ENCODE results near the gene NPB.

Gene NPB

DNA sequence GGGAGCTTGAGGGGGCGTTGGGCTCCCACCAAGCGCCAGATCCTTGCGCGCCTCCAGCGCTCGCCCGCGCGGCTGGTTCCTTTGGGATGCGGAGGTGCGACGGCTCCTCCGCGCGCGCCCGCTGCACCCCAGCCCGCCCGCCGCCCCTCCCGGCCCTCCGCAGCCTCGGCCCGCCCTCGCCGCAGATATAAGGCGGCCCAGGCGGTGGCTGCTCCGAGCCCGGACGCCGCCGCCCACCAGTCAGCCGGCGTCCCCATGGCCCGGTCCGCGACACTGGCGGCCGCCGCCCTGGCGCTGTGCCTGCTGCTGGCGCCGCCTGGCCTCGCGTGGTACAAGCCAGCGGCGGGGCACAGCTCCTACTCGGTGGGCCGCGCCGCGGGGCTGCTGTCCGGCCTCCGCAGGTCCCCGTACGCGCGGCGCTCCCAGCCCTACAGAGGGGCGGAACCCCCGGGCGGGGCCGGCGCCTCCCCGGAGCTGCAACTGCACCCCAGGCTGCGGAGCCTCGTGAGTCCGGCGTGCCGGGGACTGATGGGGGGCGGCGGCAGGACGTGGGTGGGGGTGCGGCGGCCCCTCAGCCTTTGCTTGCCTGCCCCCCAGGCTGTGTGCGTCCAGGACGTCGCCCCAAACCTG, at the start of gene NPB:
Gene NPB, plus strand, starts transcription at position 216 of the 630 bp plus-strand sequence. Its CDS starts 40 bp downstream, at position 256.
- DNase-seq: no peak

DNA sequence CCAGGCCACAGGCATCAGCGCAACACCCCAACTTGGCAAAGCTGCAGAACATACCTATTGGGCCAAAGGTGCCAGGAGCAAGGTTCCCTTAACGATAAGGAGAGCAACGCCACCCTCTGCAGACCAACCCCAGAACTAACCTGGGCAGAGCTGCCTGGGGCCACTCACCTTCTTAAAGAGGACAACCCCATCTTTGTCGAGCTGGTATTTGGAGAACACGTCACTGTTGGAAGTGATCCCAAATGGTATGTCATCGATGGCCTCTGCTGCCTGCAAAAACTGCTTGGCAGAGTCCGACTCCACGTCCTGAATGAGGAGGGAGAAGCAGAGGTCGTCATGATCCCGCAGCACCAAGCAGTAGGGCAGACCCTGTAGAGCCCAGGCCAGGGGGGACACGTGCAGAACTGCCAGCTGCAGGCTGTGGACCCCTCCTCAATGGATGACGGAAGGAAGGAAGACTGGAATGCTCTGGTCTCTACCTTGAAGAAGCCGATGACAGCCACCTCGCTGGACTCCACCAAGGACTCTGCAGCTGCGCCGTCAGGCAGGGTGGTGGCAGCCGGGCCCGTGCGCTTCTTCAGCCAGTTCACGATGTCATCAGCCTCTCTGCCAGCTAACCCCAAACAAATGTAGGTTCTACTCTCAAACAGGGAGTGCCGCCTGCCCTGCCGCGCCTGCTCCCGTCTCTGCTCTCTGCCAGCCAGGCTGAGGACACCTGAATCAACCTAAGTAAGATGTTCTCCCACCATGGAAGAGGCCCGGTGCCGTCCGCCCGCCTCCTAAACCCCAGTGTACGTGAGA, 46.9 kb upstream of the NPB start:
- no peak for DNase-seq

DNA sequence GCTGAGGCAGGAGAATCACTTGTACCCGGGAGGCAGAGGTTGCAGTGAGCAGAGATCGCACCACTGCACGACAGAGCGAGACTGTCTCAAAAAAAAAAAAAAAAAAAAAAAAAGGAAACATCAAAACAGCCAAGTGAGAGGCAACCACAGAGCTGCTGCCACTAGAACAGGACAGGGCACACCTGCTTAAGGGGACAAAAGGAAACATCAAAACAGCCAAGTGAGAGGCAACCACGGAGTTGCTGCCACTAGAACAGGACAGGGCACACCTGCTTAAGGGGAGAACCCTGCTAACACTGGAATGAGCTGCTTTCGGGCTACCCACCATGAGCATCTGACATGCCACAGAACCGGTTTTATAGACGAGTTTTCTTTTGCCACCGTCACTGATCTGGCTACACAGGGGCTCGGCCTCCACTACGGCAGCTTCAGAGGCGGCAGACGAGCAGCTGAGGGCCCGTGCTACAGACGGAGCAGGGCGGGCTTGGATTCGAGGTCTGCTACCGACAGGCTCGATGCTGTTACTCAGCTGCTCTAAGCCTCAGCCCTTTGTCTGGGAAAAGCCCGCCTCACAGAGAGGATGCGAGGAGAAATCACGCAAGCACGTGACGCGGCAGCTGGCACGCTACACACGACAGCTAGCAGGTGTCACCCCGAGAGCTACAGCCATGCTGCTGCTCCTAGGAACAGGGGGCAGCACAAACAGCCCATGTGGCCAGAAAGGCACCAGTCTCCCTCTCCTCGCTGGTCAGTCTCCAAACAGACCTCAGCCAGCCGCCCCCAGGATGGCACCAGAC, 43.7 kb upstream of the NPB start:
- DNase-seq: no peak

DNA sequence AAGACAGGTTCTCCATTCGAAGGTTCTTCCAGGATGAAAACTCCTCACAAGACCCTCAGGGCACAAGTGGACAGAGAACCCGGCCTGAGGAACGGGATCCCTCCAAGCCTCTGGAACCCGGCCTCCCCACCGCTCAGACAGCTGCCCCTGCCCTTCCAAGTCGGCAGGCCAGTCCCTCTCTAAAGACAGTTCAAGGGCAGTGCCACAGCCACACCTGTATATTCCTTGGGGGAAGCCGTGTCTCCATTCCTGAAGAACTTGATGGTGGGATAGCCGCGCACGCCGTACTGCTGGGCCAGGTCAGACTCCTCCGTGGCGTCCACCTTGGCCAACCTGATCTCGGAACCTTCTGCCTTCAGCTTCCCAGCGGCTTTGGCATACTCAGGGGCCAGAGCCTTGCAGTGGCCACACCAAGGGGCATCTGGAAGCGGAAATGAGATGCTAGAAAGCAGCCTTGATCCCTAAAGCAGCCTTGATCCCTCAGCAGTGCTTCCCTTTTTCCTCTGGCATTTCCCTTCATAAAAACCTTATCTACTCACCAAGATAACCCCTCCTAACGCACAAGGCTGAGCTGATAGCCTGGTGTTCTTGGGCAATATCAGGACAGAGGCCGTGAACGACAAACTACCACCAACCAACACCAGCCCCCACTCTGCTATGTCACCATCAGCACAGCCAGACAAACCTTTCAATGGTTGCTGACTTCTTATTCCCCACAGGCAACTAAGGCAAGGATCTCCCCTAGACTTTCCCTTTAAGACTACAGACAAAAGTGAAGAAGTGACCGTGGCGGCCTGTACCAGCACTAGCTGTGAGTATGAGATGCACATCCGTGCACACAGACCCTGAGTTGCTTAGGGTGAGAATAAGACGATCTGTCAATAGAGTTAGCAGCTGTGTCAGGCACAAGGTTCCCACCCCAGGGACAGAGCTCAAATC, 42.8 kb upstream of the NPB start:
- DNase-seq: no peak

DNA sequence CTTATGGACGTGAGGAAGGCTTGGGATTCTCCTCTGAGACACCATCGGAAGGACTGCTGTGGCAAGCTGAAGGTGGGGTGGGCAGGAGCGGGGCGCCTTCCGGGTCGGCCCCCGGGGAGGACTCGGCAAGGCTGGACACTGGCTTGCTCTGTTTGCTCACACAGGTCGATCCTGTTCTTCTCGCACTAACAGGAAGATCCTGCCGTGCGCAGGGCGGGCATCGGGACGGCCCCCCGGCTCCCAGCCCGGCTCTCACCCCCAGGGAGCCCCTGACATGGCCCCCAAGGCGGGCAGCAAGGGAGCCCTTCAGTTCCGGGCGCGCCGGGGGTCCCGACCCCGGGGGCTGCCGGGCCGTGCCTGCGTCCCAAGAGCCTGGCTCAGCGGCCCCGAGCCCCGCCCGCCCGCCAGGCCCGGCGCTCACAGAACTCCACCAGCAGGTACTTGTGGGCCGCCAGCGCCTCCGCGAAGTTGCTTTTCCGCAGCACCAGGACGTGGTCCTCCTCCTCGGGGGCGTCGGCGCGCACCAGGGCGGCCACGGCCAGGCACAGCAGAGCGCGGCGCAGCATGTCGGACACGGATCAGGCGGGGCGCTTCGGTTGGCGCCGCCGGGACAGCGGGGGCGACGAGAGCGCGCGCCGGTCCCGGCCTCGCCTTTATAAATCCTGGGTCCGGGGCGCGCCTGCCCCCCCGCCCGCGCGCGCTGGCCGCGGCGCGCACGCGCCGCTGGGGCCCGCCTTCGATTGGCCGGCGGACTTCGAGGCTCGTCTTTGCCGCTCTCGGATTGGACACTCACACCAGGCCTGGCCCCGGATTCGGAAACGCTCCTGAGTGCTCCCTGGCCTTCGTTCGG, 41.9 kb upstream of the NPB start, which contains the start of gene P4HB:
Gene P4HB, minus strand, starts transcription at position 630 of the 850 bp plus-strand sequence. Its CDS starts 64 bp downstream, at position 566.
- DNase-seq: no peak

DNA sequence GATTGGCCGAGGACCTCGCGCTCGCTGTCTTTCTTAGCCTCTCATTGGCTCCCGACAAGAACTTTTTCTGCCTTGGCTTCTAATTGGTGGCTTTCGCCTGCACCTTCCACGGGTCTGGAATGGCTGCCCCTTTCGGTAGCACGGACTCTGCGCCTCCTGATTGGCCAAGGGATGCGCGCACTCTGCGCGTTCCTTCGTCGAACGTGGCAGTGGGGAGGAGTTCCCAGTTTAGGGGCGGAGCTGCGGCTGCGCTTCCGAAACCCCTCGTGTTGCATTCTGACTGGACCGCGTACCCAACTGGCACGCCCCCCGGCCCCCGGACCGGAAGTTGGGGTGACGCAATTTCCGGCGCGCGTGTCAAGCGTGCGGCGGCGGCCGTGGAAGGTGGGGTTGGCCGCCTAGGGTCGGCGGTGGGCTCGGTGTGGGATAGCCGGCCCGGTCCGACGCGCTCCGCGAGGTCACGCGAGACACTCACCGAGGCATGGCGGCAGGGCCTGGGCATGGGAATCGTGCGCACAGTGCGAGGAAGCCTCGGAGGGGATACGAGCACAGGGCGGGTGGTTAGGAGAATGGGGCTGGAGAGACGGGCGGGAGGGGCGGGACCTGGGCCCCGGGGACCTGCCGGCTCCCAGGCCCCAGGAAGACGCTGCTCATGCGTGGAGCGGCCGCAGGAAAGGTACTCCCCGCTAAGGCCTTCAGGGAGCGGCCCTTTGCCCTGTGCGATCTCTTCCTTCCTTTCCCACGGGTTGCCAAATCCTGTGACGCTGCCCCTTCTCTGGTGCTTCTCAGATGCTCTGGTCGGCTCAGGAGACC, 41.1 kb upstream of the NPB start:
- DNase-seq: peak; percentile 99

DNA sequence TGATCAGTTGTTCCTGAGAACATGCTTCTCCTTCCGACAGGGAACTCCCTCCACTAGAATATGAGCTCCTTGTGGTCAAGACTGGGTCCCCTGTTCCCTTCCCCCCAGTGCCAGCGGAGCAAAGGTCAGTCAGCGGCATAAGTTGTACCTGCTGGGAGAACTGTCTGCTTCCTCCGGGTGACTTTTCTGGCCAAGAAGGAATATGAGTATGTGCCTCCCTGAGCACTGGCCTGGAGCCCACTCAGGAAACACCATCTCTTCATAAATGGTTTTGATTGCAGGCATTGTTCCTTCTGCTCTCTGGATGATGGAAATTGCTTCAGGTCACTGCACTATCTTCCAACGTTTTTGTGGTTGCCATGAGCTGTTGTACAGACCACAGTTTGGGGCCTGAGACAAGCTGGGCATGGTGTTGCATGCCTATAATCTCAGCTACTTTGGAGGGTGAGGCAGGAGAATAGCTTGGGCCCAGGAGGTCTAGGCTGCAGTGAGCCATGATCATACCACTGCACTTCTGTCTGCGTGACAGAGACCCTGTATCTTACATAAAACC, 38.8 kb upstream of the NPB start:
- no peak for DNase-seq

DNA sequence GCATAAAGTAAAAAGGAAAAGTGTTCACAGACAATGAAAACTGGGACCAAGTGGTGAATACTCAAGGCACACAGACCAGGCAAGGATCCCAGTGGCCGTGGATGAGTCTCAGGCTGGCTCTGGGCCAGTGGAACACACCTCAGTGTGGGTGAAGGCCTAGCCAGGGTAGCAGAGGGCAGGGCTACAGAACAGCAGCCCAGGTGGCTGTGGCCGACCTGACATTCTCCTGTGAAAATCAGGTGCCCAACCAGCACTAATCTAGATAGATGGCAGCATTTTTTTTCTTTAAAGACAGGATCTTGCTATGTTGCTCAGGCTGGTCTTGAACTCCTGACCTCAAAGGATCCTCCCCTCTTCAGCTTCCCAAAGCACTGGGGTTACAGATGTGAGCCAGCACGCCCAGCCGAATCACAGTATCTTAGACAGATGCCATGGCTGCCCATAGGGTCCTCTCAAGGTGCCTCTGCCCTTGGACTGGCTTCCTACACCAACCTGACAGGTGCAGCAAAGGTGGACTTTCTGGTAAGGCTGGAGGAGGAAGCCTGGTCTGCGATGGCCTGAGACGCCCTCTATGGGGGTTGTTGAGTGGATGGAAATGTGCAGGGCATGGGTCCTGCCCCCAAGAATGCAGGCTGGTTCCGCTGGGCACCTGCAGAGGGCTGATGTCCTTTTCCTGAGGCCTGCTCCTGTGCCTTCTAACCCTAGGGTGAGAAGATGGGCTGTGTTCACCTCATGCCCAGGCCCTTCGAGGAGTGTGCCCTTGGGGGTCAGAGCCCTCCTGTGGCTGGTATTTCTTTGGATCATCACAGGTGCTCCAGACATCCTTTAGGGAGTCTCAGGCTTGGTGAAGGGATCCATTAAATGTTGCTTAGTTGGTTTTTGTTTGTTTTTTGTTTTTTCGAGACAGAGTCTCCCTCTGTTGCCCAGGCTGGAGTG, 37.9 kb upstream of the NPB start:
- DNase-seq: no peak

DNA sequence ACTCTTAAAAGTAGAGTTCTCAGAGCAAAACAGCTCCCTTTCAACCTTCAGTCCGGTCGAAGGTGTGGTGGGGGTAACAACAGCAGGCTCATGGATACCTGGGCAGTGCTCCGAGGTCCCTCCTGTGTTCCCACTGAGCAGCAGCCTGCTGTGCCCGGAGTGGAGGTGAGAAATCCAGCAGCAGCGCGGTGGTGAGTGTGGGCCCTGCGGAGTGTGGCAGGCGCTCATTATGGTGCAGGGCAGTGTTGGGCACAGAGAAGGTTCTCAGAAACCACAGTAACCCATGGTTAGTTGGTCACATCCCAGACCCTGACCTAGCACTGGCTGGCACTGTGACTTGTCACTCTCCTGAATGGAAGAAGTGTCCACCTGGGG, 36.7 kb upstream of the NPB start:
- DNase-seq: no peak

DNA sequence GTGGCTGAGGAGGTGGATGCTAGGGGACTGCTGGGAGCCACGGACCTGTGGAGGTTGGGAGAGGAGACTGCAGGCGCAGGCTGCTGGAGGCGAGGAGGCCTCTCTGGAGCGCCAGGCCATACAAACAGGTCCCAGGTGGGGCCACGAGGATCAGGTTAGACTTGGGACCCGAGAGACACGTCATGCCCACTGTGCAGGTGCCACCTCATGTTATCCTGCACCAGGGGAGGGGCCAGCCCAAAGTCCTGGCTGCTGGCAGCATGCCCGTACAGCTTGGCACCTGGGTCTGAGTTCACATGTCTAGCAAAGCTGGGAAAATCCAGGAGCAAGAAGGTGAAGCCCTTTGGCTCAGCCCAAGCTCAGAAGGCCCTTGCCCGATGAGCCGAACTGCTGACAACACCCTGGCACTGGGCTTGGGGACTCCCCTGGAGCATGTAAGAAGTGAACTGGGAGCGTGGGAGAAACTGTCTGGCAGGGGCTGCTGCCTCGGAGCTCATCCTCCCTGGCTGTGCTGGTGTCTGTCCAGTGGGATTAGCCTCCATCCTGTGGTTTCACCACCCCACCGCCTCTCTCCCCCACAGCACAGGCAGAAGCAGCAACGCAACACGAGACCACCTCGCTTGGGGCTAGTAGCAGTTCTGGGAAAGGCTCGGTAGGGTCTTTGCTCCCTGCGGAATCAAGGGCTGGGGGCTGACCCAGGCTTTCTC, 36.2 kb upstream of the NPB start:
- DNase-seq: no peak

DNA sequence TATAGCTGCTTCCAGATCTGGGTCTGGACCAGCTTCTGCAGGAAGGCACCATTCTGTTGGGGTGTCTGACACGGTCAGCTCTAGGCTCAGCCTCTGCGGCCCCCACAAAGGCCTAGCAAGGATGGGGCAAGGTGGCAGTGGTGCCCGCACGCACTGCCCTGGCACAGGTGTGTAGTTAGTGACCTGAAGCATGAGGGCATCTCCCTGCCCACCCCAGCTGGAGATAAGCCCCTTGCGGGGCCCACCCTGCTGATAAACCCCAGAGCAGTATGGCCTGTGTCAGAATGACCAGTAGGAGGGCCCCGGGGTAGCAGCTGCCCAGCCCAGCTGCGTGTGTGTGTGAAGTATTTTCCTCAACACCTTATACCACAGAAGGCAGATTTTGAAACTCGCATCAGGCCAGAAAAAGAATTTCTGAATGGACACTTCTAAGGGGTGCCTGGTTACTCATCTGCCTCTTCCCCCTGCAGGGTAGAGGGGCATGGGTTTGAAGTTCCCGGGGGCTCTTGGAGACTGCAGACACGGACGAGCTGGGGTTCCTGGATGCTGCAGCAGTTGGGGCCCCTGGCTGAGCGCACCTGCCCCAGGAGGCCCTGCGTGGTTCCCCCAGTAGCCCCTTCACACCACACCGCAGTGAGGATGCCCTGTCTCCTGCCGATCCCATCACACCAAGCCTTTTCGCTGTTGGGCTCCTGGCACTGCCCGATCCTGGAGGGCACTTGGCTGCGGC, 35.4 kb upstream of the NPB start:
- no peak for DNase-seq

DNA sequence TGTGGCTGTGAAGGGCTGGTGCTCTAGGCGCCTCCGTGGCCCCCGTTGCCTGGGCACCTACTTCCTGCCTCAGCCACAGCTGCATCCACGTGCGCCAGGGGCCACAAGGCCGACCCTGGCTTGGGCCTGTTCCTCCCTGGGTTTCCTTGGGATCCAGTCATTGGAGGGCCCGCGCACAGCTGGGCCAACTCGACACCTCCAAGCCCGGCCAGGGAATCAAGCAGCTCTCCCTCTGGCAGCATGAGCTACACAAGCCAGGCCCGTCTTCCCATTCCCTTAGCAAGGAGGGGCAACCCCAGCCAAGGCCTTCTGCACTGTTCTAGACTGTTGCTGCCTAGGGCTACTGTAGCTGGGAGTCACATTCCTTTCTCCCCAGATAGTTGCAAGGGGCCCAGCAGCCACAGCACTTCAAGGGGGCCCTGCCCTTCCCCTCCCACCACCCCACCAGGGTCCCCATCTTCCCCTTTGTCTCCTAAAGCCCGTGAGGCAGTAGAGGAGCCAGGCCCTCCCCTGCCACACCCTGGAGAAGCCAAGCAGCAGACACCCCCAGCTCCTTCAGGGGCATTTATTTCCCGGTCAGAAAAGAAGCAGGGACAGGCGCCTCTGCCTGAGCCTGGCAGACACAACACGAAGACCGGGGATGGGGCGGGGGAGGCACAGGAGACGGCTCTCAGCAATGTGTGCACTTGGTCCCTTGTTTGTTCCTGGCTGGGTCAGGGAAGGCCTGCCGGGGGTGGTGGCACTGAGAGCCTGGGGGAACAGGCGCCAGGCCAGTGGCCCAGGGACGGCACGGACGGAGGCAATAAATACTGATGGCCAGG, 34.7 kb upstream of the NPB start:
- no peak for DNase-seq

DNA sequence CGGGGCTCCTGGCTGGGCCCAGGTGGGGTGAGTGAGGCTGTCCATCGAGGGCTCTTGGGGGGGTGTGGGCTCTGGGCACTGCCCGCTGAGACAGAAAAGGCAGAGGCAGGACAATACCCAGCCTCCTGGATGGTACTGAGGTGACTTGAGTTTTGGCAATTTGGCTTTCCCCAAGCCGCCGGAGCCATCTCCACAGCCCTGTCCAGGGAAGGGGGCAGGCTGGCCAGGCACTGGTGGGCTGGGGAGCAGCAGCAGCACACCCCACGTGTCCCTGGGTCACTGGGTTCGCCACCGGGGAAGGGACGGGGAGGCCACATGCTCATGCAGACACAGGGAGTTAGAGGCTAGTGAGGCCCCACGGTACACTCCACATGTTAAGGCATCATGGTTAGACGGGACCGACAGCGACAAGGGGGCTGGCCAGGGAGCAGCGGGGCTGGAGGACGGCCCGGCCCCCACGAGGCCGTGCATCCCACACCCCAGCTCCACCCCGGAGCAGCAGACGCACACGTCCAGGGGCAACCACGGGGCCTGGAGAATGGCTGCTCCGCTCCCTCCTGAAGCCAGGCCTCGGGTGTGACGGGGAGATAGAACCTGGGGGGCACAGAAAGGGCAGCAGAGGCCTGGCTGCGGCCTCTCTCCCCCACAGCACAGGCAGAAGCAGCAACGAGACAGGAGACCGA, 33.9 kb upstream of the NPB start:
- no peak for DNase-seq

DNA sequence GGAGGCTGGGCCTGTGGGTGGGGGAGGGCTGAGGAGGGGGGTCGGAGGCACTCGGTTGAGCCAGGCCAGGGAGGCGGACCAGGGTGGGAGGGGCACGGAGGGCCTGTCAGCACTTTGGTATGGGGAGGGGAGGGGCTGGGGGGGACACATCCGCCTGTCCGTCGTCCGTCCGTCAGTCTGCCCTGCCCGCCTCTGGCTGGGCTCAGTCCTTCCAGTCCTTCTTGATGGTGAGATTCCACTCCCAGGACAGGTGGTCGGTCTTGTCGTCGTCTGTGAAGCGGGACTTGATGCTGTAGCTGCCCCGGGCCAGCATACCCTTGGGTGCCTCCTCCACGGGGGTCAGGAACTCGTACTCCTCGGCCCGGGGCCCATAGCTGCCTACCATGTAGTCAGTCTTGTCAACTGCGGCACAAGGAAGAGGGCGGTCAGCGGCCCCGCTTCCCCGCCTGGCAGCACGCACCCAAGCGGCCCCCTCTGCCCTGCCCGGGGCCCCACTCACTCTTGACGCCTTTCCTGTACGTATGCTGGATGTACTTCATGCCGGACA, 33.3 kb upstream of the NPB start:
- DNase-seq: no peak

DNA sequence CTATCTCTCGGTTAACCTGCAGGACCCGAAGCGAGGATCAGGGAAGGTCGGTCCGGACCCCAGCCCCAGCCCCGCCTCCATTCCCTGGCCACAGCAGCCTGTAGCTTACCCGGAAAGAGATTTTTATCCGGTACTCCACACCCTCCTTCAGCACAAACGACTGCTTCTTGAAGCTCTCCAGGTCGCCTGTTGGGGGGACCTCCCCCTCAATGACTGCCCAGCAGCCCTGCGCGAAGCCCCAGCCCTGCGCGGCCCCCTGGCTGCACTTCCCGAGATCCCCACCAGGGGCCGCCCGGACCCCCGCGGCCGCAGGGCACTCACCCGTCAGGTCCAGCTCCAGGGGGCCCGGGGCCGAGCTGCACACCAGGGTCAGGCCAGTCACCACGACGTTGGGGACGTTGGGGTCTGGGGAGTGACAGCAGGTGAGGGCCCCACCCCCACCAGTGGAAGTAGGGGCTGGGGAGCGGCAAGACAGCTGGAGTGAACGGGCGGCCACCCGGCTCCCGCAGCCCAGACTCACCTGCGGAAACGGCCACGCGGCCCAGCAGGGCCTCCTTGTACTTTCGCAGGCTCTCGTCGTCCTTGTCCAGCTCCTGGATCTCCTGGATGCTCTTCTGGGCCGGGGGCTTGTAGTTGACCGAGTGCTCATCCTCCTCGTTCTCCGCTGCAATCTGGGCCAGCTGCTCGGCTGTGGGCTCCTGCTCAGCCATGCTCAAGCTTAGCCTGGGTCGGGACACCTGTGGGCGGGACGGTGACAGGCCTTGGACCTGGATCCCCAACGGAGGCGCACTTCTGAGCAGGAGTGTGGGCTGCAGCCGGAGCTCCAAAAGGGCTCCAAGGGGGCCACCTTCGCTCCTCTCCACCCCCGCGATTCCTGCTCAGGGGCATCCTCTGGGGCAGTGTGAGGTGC, 32.6 kb upstream of the NPB start:
- DNase-seq: no peak
